ENCODE results near the gene CEP112. TPM values are rescaled to one million over a fixed set of nuclear protein-coding genes. Genes with fewer than 3 reads are reported as not detected.

Gene CEP112
- total and polyA plus RNA-seq, 4 donors, result 5.9 to 32.9 (median 18.8) TPM

DNA sequence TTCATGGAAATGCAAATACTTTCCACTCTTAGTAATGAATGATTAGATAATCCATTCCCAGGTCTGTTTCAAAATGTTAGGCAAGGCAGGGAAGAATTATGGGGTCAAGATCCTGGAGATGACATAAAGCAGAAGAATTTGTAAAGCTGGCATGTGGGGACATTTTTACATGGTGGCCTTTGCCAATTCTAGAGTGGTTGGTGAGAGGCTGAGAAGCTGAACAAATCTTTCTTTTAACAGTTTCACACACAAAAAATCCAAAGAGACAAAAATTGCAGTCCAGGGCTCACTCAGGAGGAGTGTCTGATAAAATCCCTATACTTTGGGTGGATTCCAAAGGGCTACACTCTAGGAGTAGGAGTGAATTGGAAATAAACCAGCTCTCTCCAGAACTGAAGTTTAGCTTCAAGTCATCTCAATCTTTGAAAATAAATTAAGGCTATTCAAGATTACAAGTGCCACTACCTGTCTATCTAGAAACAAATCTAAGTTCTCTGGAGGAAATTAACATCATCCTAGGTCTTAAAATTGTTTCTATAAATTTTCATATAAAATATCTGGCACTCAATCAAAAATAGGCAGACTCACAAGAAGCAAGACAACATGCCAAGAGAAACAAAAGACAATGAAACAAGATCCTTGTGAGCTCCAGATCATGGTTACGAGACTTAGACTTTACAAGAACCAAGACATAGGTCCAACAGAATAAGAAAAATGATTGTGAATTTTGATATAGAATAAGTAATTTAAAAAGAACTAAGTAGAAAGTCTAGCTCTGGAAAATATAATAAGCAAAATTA is 517.5 kb downstream of the CEP112 start:
- DNase-seq (no peak), ATAC-seq (ENCODE audit: insufficient read depth, low FRiP score) (no peak)
- Histone ChIP-seq H3K9me3 (ENCODE audit: control insufficient read depth in 4 of 4, insufficient read depth in 3 of 4, low read length in 3 of 4) (no peaks in the 10 kb centered on the region), H3K4me3 (no peak overlapping the region), H3K27ac (ENCODE audit: low read depth in 1 of 2, low read length in 1 of 2) (no peak overlapping the region), H3K27me3 (ENCODE audit: control insufficient read depth in 3 of 3, insufficient read depth in 3 of 3, low read length in 2 of 3) (no peaks in the 10 kb centered on the region), H3K4me1 (ENCODE audit: control insufficient read depth in 5 of 5, insufficient read depth in 5 of 5, low read length in 5 of 5) (peaks cover 0 to 18% (median 4%) of the 10 kb centered on the region in 5 donors), H3K36me3 (ENCODE audit: control insufficient read depth in 4 of 4, insufficient read depth in 4 of 4, low read length in 4 of 4) (no peaks in the 10 kb centered on the region), H3K9ac (ENCODE audit: insufficient read depth in 1 of 2, low read length in 2 of 2) (no peak overlapping the region)
- TF ChIP-seq, protein P1, sequence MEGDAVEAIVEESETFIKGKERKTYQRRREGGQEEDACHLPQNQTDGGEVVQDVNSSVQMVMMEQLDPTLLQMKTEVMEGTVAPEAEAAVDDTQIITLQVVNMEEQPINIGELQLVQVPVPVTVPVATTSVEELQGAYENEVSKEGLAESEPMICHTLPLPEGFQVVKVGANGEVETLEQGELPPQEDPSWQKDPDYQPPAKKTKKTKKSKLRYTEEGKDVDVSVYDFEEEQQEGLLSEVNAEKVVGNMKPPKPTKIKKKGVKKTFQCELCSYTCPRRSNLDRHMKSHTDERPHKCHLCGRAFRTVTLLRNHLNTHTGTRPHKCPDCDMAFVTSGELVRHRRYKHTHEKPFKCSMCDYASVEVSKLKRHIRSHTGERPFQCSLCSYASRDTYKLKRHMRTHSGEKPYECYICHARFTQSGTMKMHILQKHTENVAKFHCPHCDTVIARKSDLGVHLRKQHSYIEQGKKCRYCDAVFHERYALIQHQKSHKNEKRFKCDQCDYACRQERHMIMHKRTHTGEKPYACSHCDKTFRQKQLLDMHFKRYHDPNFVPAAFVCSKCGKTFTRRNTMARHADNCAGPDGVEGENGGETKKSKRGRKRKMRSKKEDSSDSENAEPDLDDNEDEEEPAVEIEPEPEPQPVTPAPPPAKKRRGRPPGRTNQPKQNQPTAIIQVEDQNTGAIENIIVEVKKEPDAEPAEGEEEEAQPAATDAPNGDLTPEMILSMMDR (IDR thresholded peaks at IDR 0.05; ENCODE audit: control extremely low read depth, extremely low read depth), result no peak
- WGBS, 2 donors, result 90 to 93% methylated on average over 1 of the region's 1 CpG

DNA sequence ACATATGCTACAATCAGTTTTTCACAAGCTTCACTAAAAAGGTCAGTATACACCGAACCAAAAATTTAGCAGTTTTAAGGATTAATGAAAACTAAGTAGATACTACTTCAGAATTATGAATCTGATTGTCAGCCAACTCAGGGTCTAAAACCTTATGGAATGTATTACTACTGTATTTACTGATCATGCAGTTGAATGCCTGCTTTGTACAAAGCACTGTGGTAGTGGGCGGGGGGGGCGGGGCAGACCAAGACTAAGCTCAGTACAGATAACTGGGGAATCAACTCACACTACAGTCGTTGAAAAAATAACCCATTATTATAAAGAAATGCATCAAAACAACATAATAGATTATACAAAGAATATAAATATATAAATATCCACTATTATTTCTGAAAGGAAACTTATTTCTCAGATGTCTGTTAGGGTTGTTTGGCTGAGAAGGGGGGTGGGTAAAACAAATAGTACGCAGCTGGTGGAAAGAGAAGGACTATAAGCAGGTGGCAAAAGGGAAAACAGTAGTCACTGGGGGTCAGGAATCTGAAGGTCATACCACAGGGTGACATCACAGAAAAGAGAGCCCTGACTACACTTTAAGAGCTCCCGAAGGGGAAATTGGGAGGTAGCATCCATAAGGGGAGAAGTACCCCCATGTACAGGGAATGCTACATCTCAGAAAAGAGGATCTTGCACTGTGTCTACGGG is 521.1 kb downstream of the CEP112 start:
- no peaks in the 10 kb centered on the region for H3K9me3 ChIP-seq (ENCODE audit: control insufficient read depth in 4 of 4, insufficient read depth in 3 of 4, low read length in 3 of 4)
- DNase-seq (no peak), ATAC-seq (ENCODE audit: insufficient read depth, low FRiP score) (no peak)
- no peaks in the 10 kb centered on the region for H3K36me3 ChIP-seq (ENCODE audit: control insufficient read depth in 4 of 4, insufficient read depth in 4 of 4, low read length in 4 of 4)
- no peak overlapping the region for H3K4me3 ChIP-seq
- TF ChIP-seq, protein P1 (IDR thresholded peaks at IDR 0.05; ENCODE audit: control extremely low read depth, extremely low read depth), result no peak
- no peak overlapping the region for H3K9ac ChIP-seq (ENCODE audit: insufficient read depth in 1 of 2, low read length in 2 of 2)
- WGBS, 2 donors, result 90 to 92% methylated on average over 7 of the region's 7 CpGs
- no peaks in the 10 kb centered on the region for H3K27me3 ChIP-seq (ENCODE audit: control insufficient read depth in 3 of 3, insufficient read depth in 3 of 3, low read length in 2 of 3)
- H3K4me1 ChIP-seq (ENCODE audit: control insufficient read depth in 5 of 5, insufficient read depth in 5 of 5, low read length in 5 of 5), result peaks cover 0 to 9% (median 0%) of the 10 kb centered on the region in 5 donors
- no peak overlapping the region for H3K27ac ChIP-seq (ENCODE audit: low read depth in 1 of 2, low read length in 1 of 2)

DNA sequence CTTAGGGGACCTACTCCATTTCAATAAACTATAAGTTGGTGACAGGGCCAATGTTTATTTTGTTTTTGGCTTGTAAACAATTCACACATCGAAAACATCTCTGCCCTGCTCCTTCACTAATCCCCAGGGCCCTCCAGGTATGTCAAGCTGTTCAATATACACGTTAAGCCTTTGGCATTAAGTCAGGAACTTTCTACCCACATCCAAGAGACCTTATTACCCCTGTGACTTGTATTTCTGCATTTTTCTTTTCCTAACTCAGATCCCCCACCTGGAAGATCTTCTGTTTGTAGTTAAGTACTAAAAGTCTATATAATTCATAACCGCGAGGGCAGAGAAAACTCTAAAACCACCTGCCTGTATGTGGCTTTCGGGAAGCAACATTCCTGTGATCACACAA is 523.7 kb downstream of the CEP112 start:
- Histone ChIP-seq H3K36me3 (ENCODE audit: control insufficient read depth in 4 of 4, insufficient read depth in 4 of 4, low read length in 4 of 4) (peaks cover 0 to 2% (median 0%) of the 10 kb centered on the region in 4 donors), H3K27ac (ENCODE audit: low read depth in 1 of 2, low read length in 1 of 2) (no peak overlapping the region), H3K4me3 (no peak overlapping the region), H3K27me3 (ENCODE audit: control insufficient read depth in 3 of 3, insufficient read depth in 3 of 3, low read length in 2 of 3) (no peaks in the 10 kb centered on the region), H3K9ac (ENCODE audit: insufficient read depth in 1 of 2, low read length in 2 of 2) (no peak overlapping the region), H3K9me3 (ENCODE audit: control insufficient read depth in 4 of 4, insufficient read depth in 3 of 4, low read length in 3 of 4) (no peaks in the 10 kb centered on the region), H3K4me1 (ENCODE audit: control insufficient read depth in 5 of 5, insufficient read depth in 5 of 5, low read length in 5 of 5) (peaks cover 0 to 7% (median 2%) of the 10 kb centered on the region in 5 donors)
- 73 to 83% methylated on average over 5 of the region's 5 CpGs for WGBS, 2 donors
- TF ChIP-seq, protein P1 (IDR thresholded peaks at IDR 0.05; ENCODE audit: control extremely low read depth, extremely low read depth), result no peak
- ATAC-seq (ENCODE audit: insufficient read depth, low FRiP score) (no peak), DNase-seq (no peak)

Data from lung (tissue), 12 donors.